22Rv1 (cell line): Measurements from ENCODE around the gene SLC35B4.

Experiments used
- CTCF ChIP-seq: fragments of 450-650 bp; IDR thresholded peaks from 2 replicates; pipeline ENCODE4 v1.5.1; 2017; ENCODE audit warnings: mild to moderate bottlenecking
- ZFX ChIP-seq: fragments of 450-650 bp; IDR thresholded peaks from 2 replicates; pipeline ENCODE4 v1.6.1; 2017; ENCODE audit warnings: antibody characterized with exemption, borderline replicate concordance

- no peak for TF ChIP-seq CTCF
- no peak for TF ChIP-seq ZFX
Observed at GRCh38 chr7:134279336-134279735, 37.4 kb downstream of the SLC35B4 start.
